NOMO-1 treated with DMSO at 0.1 percent for 48 hours (cell line): Measurements from ENCODE around the gene MXRA7.

Source experiments
- DNase-seq: peaks from one replicate; lab custom pipeline; 2025; ENCODE audit not compliant: unreplicated experiment; lab: John Stamatoyannopoulos, UW

MXRA7 gene

DNA sequence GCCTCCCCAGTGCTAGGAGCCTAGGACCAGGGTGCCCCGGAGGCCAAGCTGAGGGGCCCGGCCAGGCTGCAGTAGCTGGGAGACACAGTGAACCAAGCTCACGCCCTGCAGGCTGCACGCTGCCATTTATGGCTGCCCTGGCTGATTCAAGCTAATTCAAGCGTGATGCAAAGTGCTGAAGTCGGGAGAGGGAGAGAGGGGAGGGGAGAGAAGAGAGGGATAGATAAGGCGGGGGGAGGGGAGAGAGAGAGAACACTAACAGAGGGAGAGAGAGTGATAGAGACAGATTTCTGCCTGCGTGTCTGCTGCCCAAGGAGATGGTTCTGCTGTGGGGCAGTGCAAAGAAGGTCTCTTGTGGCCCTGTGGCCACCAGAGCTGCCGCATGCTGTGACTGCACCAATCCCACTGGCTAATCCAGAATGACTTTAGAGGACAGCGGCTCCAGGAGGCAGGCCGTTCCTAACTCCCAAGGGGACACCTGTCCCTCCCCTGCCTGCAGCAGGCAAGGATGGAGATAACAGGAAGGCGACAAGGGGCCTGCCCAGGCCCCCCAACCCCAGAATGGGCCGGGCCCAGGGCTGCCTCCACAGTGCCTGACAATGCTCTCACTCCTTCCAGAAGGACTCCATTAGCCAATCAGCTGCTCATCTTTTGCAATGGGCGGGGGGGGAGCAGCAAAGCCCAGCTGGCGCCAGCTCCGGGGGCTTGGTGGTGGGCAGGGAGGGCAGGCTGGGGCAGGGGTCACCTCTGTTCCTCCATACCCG is 12.9 kb downstream of the MXRA7 start:
- no peak for DNase-seq

DNA sequence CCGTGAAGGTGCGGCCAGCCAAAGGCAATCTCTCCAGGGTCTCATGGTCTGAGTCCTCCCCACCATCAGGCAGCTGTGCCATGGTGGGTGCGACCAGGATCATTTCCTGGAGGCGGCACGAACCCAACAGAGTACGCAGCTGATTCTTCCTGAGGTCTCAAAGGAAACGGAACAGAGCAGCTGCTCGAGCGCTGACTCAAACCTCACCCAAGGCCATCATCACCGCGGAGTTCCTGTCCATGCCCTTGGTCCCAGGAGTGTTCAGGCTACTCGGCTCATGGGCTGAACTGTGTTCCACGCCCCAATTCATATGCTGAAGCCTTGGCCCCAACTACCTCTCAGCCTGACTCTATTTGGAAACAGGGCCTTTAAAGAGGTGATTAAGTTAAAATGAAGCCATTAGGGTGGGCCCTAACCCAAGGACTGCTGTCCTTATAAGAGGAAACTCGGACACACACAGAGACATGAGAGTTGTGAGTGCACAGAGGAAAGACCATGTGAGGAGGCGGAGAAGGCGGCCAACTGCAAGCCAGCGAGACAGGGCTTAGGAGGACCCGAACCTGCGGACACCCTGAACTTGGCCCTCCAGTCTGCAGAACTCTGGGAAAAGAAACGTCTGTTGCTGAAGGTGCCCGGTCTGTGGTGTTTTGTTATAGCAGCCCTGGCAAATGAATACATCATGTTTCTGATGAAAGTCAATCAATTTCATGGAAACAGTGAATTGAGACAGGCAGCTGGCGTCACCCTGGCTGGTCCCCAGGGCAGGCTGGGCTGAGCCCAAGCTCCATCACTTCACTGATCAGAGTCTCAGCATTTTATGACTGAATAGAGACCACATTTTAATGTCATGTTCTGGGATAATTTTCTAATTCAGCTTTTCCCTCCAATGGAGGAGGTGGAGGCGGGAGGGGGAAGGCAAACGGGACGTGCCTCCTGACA is 13.7 kb downstream of the MXRA7 start:
- no peak for DNase-seq

DNA sequence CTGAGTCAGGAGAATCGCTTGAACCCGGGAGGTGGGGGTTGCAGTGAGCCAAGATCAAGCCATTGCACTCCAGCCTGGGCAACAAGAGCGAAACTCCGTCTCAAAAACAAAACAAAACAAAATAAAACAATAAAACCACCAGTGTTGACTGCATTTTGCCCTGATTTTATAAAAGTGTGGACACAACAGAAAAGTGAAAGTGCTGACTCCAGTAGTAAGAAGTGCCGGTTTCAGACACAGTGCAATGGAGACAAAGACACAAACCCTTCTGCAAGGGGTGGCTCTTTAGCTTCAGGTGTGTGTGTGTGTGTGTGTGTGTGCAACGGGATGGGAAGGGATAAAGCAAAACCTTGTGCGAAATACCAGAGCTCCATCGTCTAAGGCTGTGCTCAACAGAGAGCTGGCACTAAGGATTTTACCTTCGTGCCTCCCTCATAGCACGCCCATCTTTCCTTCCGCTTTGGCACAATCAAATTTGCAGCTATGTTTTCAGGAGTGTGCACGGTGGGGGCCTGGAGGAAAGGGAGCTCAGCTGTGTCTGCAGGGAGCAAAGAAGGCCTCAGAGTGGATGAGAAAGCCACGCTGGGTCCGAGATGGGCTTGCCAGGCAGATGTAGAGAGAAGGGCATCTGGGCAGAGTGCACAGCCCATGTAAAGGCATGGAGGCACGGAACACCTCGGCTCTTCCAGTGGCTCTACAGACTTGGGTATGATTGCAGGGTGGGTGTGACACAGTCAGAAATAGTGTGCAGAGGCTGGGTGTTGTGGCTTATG is 15.5 kb downstream of the MXRA7 start:
- no peak for DNase-seq

DNA sequence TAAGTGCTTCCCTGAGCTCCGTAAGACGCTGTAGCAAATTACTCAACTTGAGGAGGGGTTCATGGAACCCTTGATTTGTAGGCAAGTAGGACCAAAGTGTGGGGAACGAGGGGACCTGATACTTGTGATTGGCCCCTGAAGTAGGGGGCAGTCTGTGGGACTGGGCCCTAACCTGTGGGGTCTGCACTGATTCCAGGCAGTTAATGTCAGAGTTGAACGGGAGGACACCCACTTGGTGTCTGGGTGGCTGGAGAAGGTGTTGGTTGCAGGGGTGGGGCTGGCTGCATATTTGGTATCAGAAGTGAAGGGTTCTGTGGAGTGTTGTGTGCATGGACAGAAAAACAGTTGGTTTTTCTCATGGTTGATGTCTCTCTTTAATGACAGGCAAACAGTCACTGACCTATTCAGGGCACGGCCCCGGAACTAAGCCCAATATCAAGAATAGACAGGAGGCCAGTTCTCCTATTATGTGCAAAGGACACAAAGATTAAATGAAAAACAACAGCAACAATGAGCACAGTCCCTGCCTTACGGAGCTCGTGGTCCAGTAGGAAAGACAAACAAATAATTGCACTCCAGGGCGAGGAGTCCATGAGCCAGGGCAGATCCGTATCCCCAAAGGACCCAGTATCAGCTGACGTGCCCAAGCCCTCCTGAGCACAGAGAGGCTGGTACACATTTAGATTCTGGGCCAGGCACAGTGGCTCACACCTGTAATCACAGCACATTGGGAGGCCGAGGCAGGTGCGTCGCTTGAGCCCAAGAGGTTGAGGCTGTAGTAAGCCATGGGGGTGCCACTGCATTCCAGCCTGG is 19.2 kb downstream of the MXRA7 start:
- DNase-seq, result no peak

DNA sequence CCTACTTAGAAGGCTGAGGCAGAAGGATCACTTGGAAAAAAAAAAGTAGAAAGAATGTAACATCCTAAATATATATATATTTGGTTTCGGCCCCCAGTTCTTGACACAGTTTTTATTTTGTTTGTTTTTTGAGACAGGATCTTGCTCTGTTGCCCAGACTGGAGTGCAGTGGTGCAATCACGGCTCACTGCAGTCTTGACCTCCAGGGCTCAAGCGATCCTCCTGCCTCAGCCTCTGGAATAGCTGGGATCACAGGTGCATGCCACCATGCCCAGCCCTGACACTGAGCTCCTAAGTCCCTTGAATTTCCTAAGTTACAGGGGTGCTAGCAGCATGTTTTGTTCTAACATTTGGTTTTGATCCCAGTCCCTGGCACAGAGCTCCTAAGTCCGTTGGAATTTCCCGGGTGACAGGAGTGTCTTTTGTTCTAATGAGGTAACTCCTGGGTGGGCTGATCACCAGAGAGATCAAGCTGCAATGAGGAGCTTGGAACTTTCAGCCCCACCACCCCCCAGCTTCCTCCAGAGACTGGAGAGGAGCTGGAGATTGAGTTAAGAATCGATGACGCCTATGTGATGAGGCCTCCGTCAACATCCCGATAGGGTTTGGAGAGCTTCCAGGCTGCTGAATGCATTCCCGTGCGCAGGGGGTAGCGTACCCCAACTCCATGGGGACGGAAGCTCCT is 20.0 kb downstream of the MXRA7 start:
- no peak for DNase-seq

DNA sequence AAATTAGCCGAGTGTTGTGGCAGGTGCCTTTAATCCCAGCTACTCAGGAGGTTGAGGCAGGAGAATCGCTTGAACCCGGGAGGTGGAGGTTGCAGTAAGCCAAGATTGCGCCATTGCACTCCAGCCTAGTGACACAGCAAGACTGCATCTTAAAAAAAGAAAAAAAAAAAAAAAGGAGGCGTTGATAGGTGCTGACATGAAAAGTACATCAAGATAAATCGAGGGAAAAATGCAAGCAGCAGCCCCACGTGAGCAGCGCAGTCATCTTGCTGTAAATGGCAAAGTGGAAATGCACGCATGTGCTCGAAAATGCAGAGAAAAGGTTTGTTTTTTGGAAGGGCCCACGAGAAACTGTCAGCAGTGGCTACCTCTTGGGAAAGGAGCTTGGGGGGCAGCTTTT is 20.9 kb downstream of the MXRA7 start:
- no peak for DNase-seq

DNA sequence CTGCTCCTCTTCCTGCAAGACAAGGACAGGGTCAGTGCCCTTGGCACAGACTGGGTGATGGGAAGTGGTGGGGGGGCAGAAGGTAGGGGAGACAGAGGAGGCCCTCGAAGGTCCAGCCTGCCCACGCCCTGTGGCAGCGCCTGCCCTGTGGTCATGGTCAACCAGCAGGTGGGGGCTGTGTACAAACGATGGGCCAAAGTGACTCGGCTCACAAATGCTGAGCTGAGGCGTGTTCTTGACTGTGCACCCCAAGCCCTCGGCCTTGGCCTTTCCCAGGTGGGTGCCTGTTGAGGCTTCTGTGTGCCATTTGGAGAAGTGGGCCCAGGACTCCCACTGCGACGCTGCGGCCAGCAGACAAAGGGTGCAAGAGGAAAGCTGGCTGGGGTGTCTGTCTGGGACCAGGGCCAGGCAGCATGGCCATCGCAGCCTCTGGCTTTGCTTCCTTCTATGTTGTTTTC is 22.6 kb downstream of the MXRA7 start:
- no peak for DNase-seq

DNA sequence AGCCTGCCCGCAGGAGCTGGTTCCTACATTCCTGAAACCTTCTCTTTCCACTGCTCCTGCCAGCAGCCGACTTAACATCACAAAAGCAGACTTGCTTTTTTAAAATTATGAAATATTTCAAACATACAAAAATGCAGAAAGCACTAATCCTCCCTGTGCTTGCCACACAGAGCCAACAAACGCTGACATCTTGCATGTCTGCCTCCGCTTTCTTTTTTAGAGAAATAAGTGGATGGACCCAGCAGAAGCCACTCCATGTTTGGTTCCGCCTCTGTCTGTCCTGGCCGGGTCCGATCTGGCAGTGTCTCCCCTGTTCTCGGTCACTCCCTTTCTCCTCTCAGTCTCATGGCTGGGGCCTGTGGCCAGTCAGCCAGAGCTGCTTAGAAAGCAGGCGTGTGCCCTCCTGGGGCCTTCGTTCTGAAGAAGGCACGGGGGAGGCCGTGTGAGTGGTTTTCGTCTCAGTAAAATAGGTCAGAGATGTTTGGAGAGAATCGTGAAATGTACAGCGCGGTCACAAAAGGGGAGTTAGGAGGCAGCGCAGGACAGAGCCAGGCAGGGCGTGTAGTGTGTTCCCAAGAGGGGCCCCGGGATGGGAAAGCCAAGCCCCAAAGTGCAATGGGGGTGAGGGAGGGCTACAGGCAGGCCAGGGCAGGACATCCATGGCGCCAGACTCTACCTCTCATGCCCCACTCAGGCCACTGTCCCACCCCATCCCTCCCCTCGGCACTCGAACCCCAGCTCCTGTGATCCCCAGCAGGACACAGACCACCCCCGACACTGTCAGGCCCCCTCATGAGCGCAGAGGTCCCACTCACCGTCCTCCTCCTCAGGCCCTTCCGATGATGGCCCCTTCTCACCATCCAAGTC is 23.2 kb downstream of the MXRA7 start:
- no peak for DNase-seq

DNA sequence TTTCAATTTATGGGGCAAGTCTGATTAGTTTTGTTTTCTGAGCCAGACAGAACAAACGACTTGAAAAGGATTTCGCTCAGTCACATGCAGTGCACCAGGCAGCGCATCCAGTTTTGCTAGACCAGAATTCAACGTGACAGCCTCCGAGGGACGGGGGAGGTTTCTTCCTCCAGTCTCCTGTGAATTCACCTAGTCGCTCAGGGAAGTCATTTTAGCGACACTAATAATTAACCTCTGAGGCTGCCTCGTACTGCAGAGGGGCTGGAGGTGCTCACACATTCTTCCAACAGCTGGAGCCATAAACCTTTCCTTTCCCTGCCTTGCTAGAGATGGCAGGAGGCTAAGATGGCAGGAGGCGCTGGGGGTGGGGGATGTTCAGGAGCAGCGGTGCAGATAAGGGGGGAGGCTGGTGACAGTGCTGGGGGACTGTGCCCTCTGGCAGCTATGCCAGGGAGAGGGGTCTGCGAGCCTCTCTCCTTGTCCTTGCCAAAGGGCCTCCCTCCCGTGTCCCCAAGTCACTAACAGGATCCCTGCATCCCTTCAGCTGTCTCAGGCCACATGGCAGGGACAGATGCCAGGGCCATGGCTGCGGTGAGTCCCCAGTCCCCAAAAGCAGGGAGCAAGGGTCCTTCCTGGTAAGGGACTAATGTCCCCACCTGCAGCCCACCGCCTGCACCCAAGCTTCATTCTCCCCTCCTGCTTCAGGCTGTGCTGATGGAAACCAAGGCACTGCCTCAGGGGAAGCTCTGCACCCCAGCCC is 24.0 kb downstream of the MXRA7 start:
- DNase-seq, result no peak

DNA sequence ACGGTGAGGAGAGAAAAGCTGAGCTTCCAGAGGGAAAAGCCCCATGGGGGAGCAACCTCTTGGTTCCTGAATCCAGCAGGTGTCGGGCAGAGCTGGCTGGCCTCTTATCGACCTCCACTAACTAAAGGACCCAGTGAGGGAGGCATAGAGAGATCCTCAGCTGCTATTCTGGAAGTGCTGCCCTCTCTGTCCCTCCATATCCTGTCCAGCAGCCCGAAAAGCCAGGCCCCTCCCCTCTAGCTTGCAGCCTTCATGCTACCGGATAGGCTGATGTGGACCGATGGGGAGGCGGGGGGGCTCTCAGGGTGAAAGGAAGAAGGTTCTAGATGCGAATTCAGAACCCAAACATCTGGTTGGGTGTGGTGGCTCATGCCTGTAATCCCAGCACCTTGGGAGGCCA is 24.9 kb downstream of the MXRA7 start:
- DNase-seq, result no peak

DNA sequence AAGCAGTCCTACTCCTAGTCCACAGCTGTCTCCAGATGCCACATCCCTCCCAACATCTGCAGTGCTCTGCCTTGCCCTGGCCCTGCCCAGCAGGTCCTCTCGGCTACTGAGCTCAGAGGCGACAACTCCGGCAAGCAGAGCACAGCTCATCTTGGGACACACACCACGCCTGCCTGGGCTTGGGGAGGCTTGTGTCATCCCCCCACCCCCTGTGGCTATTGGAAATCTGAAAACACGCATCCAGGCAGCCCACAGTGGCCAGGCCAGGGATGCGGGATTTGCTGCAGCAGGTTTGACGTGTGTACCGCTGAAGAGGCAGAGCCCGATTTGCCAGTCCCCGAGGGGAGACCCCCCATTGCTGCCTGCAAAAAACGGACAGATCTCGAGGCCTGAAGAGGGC is 25.4 kb downstream of the MXRA7 start:
- no peak for DNase-seq

DNA sequence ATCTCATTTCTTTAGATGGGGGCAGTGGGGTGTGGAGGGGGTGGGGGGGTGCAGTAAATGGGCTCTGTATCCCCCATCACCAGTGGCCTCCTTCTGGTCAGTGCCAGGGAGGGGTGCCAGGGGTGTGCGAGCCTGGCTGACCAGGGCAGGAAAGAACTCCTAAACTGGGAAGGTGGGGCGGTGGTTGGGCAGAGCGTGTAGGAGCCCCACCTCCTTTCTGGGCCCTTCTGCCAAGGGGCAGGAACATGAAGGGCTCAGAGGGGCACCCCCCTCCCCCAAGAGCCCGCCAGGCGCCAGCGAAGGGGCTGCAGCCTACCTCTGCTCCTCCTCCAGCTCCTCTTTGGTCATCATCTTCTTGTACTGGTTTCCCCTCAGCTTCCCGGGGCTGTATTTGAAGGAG is 26.0 kb downstream of the MXRA7 start:
- no peak for DNase-seq

DNA sequence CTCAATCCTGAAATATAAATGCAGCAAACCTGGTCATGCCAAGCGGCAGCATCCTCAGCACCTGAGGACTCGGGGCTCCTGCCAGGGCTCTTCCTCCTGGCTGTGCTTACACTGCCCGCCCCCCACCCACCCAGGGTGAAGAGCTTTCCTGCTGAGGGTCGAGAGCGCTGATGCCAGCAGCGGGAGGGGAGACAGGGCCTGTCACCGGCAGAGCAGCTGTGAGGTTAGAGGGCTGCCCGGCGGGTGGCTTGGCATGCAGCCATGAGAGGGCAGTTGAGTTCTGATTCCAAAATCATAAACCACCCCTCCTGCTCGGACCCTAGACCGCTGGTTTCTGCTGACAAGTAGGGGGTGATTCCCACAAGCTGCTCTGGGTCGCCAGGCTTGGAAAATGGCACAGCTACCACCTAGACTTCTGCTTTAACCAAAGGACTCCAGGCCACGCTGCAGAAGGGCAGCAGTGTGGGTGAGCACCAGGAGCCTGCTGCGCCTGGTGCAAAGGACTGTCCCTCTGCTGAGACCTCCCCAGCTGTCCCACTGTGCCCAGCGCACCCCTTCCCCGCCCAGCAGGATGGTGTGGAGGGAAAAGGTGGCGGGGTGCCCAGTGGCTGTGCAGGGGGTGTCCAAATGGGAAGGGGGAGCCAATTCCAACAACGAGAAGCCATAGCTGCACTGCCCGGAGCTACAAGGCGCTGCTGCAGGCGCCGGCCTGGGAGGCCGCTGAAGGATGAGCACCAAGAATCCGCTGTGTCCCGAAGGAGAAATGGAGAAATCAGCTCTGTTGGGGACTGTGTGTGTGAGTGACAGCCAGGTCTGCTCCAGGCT is 26.6 kb downstream of the MXRA7 start:
- no peak for DNase-seq

DNA sequence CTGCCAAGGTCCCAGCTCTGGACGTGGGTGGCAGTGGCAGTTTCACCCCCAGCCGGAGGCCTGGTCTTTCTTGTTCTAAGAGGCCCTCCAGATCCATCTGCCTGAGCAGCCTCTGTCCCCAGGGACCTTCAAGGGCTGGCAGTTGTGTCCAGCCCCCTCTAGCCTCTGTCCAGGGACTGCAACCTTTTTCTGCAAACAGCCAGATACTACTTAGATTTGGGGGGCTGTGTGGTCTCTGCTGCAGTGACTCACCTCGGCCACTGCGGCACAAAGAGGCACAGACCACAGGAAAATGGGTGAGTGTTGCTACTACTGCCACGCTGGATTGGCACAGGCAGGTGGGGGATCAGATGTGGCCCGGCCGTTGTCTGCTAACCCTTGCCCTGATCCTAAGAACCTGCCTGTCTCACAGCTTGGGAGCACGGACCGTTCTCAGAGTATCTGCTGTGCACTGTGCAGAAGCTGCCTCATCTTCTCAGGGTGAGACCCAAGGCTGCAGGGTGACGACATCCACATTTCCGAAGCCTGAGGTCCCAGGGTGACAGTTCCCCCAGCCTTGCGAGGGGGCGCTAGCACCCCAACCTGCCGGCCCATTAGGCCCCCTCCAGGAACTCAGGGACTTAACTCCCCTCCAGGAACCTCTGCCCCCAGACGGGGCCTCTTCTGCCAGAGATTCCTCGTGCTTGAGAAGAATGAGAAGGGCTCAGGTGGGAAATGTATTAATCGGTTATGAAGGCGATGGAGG is 27.6 kb downstream of the MXRA7 start:
- no peak for DNase-seq

DNA sequence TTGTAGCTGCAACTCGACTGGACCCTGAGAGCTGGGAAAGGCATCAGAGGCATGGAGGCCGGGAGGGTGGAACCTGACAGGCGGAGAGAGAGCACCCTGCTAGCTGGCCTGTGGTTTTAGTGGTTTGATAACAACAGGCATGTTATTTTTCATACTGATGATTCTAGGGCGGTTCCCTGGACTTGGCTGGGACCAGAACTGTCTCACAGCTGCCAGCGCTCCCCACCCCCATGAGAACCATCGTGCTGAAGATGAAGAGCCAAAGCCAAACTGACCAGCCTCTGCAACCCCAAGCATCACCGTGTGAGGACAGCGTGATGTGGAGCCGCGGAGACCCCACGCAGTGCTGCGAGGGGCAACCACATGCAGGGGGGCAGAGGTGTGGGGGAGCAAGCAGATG is 28.5 kb downstream of the MXRA7 start:
- no peak for DNase-seq

DNA sequence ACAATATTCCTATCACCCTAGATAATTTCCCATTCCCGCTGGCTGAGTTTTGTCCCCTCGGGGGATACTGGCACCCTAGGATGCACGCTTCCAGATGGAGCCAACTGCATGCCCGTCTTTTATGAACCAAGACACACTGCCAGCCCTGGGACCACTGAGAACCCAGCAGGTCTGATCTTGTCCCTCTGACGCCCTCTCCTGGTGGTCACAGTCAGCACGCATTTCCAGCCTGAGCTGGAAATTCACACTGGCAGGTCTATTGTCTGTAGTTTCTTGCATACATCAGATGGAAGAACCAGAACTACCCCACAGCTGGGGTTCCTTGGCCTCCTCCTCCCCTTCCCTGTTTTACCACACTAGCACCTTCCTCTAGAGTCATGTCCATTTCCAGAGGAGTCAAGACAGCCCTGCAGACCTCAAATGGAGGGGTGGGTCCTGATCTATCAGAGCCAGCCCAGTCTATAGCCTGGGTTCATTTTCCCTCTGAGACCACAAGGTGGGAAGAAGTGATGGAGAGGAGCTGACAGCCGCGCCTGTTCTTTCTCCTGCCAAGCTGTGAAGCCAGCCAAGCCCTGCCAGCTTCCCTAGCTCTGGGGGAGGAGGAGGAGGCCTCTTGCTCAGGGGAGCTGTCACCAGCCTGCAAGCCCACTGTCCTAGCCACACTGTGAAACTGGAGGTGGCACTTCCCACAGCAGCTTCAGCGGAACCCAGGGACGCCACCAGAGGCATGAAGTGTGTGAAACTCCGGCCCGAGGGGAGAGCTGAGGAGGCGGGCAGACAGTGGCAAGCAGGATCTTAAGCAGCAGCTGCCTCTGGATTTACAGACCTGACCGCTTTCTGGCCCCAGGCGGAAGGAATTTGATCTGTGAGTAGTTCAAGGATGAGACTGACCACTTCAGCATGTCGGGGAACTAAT is 29.3 kb downstream of the MXRA7 start:
- DNase-seq, result peak; percentile 66
